Measurements from ENCODE around the gene C3orf80. TPM values are rescaled to one million over a fixed set of nuclear protein-coding genes. Genes with fewer than 3 reads are reported as not detected.
A peak's percentile ranks its signal among the peaks of the same experiment; 100 is the strongest.
"Not testable (repeated sequence)": the region's sequence is repeated elsewhere in the genome, so short reads cannot be mapped to it uniquely, and the experiment has no call there.

The C3orf80 gene
- total and polyA plus RNA-seq, 8 donors, result 0.29 to 1.9 (median 0.73) TPM; not detected in 3

DNA sequence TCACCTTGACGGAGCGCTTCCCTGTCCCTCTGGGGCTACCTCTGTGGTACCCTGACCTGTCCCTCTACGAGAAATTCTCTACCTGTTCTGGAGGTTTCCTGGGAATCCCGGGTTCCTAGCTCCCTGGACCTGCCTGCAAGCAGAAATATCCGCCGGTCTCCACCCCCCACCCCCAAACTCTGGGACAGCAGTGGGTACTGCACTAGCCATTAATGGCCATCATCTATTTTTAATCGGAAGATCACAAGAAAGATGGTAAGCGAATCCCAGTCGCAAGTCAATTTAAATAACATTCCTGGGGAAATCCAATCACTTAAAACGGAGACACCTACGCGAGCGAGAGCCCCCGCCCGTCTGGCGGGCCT is 429 bp upstream of the C3orf80 start:
- intact Hi-C loops (cut with DNase I; ENCODE audit: low total_unique reads), result no loop called here
- WGBS, 5 donors, result 15 to 20% (median 16%) methylated on average over 16 of the region's 16 CpGs
- H3K27me3 ChIP-seq, result peaks cover 0 to 56% (median 26%) of the 10 kb centered on the region in 3 donors
- peaks cover 16 to 30% (median 26%) of the 10 kb centered on the region in 4 donors for H3K4me1 ChIP-seq
- TF ChIP-seq CTCF (IDR thresholded peaks at IDR 0.05) (no peak), EP300 (IDR thresholded peaks at IDR 0.05) (no peak), POLR2A (IDR thresholded peaks at IDR 0.05) (no peak), POLR2AphosphoS5 (IDR thresholded peaks at IDR 0.05) (no peak)
- no peaks in the 10 kb centered on the region for H3K9me3 ChIP-seq
- peak overlapping the region in 2 of 5 donors; percentile 40 to 62 for H3K27ac ChIP-seq
- DNase-seq, result no peak
- H3K36me3 ChIP-seq, result no peaks in the 10 kb centered on the region
- H3K4me3 ChIP-seq, result peak overlapping the region; percentile 51 to 73 (median 60)

DNA sequence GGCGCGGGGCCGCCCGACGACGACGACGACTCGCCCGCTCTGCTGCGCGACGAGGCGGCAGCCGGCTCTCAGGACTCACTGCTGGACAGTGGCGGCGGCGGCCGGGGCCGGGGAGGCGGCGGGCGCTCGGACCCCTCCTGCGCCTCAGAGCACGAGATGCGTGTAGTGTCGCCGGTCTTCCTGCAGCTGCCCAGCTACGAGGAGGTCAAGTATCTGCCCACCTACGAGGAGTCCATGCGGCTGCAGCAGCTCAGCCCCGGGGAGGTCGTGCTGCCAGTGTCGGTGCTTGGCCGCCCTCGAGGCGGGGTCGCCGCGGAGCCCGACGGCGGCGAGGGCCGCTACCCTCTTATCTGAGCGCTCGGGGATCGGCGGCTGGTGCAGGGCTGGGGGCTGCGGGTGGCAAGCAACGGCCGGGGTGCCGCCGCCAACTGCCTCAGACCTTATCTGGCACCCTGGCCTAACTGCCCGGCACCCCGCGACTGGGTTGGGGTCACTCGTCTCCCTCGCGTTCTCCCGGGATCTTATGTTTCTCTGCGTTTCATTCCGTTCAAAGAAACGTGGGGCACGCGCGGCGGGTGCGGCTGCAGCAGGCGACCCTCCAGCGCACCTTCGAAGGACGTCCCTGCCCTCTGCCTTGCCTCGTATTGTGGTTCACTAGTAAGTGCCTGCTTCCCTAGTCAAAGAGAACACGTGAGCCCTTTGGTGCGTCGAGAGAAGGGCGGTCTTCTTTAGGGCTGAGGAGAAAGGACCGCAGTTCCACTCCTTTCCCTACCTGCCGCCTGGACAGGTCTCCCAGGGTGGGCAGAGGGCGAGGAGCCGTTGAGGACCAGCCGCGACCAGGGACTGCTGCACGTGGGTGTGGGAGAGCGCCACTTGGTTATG is 1.0 kb downstream of the C3orf80 start:
- Histone ChIP-seq H3K27ac (peak overlapping the region in 3 of 5 donors; percentile 40 to 62 (median 56)), H3K27me3 (peaks cover 0 to 56% (median 26%) of the 10 kb centered on the region in 3 donors), H3K4me3 (peak overlapping the region; percentile 51 to 73 (median 60)), H3K4me1 (peaks cover 16 to 30% (median 26%) of the 10 kb centered on the region in 4 donors), H3K9me3 (no peaks in the 10 kb centered on the region), H3K36me3 (no peaks in the 10 kb centered on the region)
- TF ChIP-seq EP300 (IDR thresholded peaks at IDR 0.05) (no peak), POLR2A (IDR thresholded peaks at IDR 0.05) (no peak), CTCF (IDR thresholded peaks at IDR 0.05) (no peak), POLR2AphosphoS5 (IDR thresholded peaks at IDR 0.05) (peak in 1 of 3 donors; percentile 13)
- 2 to 8% (median 3%) methylated on average over 29 to 87 of the region's 87 CpGs for WGBS, 5 donors
- intact Hi-C loops (cut with DNase I; ENCODE audit: low total_unique reads), result no loop called here
- DNase-seq, result peak in 1 of 2 donors; percentile 54

DNA sequence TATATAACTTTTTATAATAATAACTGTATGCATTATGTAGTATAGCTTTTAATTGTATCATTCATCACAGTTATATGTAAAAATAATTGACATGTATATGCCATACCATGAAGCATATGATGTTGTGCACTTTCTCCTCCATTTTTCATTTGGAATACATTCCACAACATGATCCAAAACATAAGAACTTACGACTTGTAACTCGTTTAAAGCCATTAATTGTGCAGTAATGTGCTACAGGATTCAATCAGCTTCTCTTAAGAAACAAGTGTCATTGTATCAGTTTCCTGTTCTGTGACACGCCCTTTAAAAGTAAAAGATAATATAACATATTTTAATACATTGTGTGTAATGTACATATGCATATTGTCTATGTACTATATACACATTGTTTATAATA is 2.2 kb downstream of the C3orf80 start:
- 43 to 56% (median 50%) methylated on average over 3 of the region's 3 CpGs for WGBS, 5 donors
- no peaks in the 10 kb centered on the region for H3K36me3 ChIP-seq
- no peak overlapping the region for H3K4me3 ChIP-seq
- peaks cover 16 to 30% (median 26%) of the 10 kb centered on the region in 4 donors for H3K4me1 ChIP-seq
- no peak for DNase-seq
- TF ChIP-seq POLR2A (IDR thresholded peaks at IDR 0.05) (no peak), CTCF (IDR thresholded peaks at IDR 0.05) (no peak), POLR2AphosphoS5 (IDR thresholded peaks at IDR 0.05) (no peak), EP300 (IDR thresholded peaks at IDR 0.05) (no peak)
- intact Hi-C loops (cut with DNase I; ENCODE audit: low total_unique reads), result no loop called here
- H3K27me3 ChIP-seq, result peaks cover 0 to 56% (median 26%) of the 10 kb centered on the region in 3 donors
- H3K27ac ChIP-seq, result no peak overlapping the region
- no peaks in the 10 kb centered on the region for H3K9me3 ChIP-seq

- H3K4me3 ChIP-seq, result no peak overlapping the region
- peaks cover 0 to under 1% (median under 1%) of the 10 kb centered on the region in 4 donors for H3K4me1 ChIP-seq
- peaks cover 0 to 26% (median 0%) of the 10 kb centered on the region in 3 donors for H3K27me3 ChIP-seq
- no peaks in the 10 kb centered on the region for H3K9me3 ChIP-seq
- no peaks in the 10 kb centered on the region for H3K36me3 ChIP-seq
- intact Hi-C loops (cut with DNase I; ENCODE audit: low total_unique reads), result no loop called here
- TF ChIP-seq POLR2A (IDR thresholded peaks at IDR 0.05), result no peak
- no peak for TF ChIP-seq EP300 (IDR thresholded peaks at IDR 0.05)
- TF ChIP-seq CTCF (IDR thresholded peaks at IDR 0.05), result no peak
- TF ChIP-seq POLR2AphosphoS5 (IDR thresholded peaks at IDR 0.05), result no peak
- no peak for DNase-seq
- WGBS, 5 donors, result 69 to 80% (median 74%) methylated on average over 3 of the region's 3 CpGs
- H3K27ac ChIP-seq, result no peak overlapping the region
These were observed 6.8 kb downstream of the C3orf80 start for GRCh38 chr3:160232014-160232413.

DNA sequence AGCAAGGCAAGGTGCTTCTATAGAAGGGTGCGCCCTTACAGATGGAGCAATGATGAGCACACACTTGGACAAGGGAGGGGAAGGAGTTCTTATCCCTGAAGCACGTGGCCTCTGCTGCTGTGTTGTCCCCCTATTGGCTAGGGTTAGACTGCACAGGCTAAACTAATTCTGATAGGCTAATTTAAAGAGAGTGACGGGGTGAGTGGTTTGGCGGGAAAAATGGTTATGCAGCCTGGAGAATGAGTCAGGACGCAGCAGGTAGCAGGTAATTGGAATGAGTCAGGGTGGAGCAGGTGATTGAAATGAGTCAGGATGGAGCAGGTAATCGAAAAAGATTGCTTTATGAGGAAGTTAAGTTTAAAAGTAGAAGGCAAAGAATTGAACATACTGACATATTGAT is 15.5 kb downstream of the C3orf80 start:
- 82 to 92% (median 88%) methylated on average over 6 of the region's 6 CpGs for WGBS, 5 donors
- H3K9me3 ChIP-seq; H3K4me1 ChIP-seq; intact Hi-C loops (cut with DNase I; ENCODE audit: low total_unique reads); H3K36me3 ChIP-seq; H3K27ac ChIP-seq; DNase-seq; H3K27me3 ChIP-seq; H3K4me3 ChIP-seq: not testable (repeated sequence)
